GM12892 (cell line): ENCODE data around the gene SLC38A1.
A peak's percentile ranks its signal among the peaks of the same experiment; 100 is the strongest.
"Not testable (repeated sequence)": the region's sequence is repeated elsewhere in the genome, so short reads cannot be mapped to it uniquely, and the experiment has no call there.

ENCODE experiments used
- DNase-seq: peaks from one replicate; pipeline ENCODE4 v3.0.0; 2011; ENCODE audit not compliant: insufficient read length
- FAIRE-seq: peaks from 2 replicates; lab custom pipeline; 2011; peaks lifted over from hg19 to GRCh38; lab: Jason Lieb, UNC
- POLR2A ChIP-seq: IDR thresholded peaks from 2 replicates; pipeline ENCODE4 v1.6.1; 2011; ENCODE audit warnings: low read depth, low read length, control low read depth
- POLR2AphosphoS5 ChIP-seq: IDR thresholded peaks from 2 replicates; pipeline ENCODE4 v1.6.1; 2011; ENCODE audit warnings: low read depth, low read length, control low read depth
- TAF1 ChIP-seq: IDR thresholded peaks from 2 replicates; pipeline ENCODE4 v1.6.1; 2011; ENCODE audit warnings: low read depth, mild to moderate bottlenecking, control low read depth, low read length, borderline replicate concordance

Gene SLC38A1

GRCh38 chr12:46197883-46198282, 71.0 kb downstream of the SLC38A1 start:
- no peak for DNase-seq
- no peak for FAIRE-seq
- TF ChIP-seq POLR2AphosphoS5 (no peak), POLR2A (no peak), TAF1 (no peak)

GRCh38 chr12:46190533-46190932, 78.3 kb downstream of the SLC38A1 start:
- not testable (repeated sequence) for DNase-seq, FAIRE-seq

- FAIRE-seq (no peak), DNase-seq (no peak)
- TF ChIP-seq TAF1 = no peak
- TF ChIP-seq POLR2AphosphoS5 = peak; percentile 53; the same call in 1 of the 2 replicates
- TF ChIP-seq POLR2A = no peak
Observed at GRCh38 chr12:46188170-46188569, 80.7 kb downstream of the SLC38A1 start.

- DNase-seq = no peak
- no peak for FAIRE-seq
- TF ChIP-seq TAF1 (no peak), POLR2AphosphoS5 (peak; percentile 40; the same call in 1 of the 2 replicates), POLR2A (no peak)
Observed at GRCh38 chr12:46187023-46187422, 81.8 kb downstream of the SLC38A1 start.

GRCh38 chr12:46186088-46186487, 82.8 kb downstream of the SLC38A1 start:
- no peak for DNase-seq
- TF ChIP-seq POLR2A (no peak), POLR2AphosphoS5 (no peak; the same call in 1 of the 2 replicates), TAF1 (no peak)
- no peak for FAIRE-seq

- DNase-seq = no peak
- FAIRE-seq = no peak
- no peak for TF ChIP-seq TAF1
- no peak for TF ChIP-seq POLR2A
- TF ChIP-seq POLR2AphosphoS5 = peak; percentile 41; the same call in 1 of the 2 replicates
Observed at GRCh38 chr12:46185686-46186085, 83.2 kb downstream of the SLC38A1 start.

- FAIRE-seq = no peak
- peak; percentile 20; the same call in 1 of the 2 replicates for TF ChIP-seq POLR2AphosphoS5
- TF ChIP-seq POLR2A = no peak
- no peak for DNase-seq
Observed at GRCh38 chr12:46184798-46185595, 83.8 kb downstream of the SLC38A1 start.

GRCh38 chr12:46183112-46183511, 85.7 kb downstream of the SLC38A1 start:
- DNase-seq = no peak
- TF ChIP-seq POLR2A = no peak
- TF ChIP-seq POLR2AphosphoS5 = no peak
- no peak for TF ChIP-seq TAF1
- FAIRE-seq = no peak

GRCh38 chr12:46181465-46181864, 87.4 kb downstream of the SLC38A1 start:
- FAIRE-seq = no peak
- TF ChIP-seq TAF1 (no peak), POLR2A (no peak), POLR2AphosphoS5 (no peak)
- no peak for DNase-seq

- DNase-seq = no peak
- TF ChIP-seq TAF1 (no peak), POLR2A (no peak), POLR2AphosphoS5 (no peak)
- peak; percentile 73 for FAIRE-seq
Observed at GRCh38 chr12:46179693-46180452, 89.0 kb downstream of the SLC38A1 start.

- peak; percentile 78 for FAIRE-seq
- TF ChIP-seq POLR2AphosphoS5 (no peak), POLR2A (no peak), TAF1 (no peak)
- no peak for DNase-seq
Observed at GRCh38 chr12:46177837-46178608, 90.8 kb downstream of the SLC38A1 start.

GRCh38 chr12:46177025-46177424, 91.8 kb downstream of the SLC38A1 start:
- TF ChIP-seq POLR2AphosphoS5 = no peak
- TF ChIP-seq TAF1 = no peak
- TF ChIP-seq POLR2A = no peak
- peak; percentile 75 for FAIRE-seq
- no peak for DNase-seq
